HG03060 (cell line): Measurements from ENCODE around the gene UGT1A5.
"Not testable (repeated sequence)": the region's sequence is repeated elsewhere in the genome, so short reads cannot be mapped to it uniquely, and the experiment has no call there.

Source experiments
- ATAC-seq: cut with Tn5 transposase; IDR thresholded peaks from one replicate; pipeline ENCODE4 v1.9.1; 2021; ENCODE audit warnings: low read depth, moderate number of reproducible peaks; ENCODE audit not compliant: unreplicated experiment

The UGT1A5 gene

DNA sequence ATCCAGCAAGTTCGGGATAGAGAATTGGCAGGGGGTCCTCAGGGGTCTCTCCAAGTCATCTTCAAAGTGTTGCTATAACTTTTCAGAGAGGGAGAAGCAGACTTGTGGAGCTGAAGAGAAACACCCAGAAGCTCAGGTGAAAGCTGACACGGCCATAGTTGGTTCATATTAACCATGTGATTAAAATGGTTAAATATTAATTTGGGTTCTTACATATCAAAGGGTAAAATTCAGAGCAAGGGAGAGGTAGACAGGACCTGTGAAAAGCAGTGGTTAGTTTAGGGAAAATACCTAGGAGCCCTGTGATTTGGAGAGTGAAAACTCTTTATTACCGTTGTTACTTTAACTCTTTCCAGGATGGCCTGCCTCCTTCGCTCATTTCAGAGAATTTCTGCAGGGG lies 20.1 kb upstream of the UGT1A5 start, which contains the start of gene UGT1A6:
Gene UGT1A6 (plus strand): TSS at position 243 of the 400 bp plus-strand sequence. CDS start 115 bp downstream, at position 358.
- no peak for ATAC-seq

DNA sequence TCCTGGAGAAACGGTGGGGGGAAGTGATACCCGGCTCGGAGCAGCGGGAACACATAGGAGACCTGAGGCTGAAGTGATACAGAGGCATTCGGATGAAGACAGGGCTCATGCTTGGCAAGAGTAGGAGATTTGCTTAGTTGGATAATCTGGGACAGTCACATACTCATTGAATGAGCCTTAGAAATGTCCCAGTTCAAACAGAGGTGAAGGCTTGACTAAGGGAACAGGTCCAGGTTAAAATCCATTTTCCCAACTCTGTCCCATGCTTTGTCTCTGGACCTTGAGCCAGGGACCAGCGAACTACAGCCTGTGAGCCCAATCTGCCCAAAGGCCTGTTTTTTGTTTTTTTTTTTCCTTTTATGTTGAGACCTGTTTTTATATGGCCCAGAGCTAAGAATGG lies 18.7 kb upstream of the UGT1A5 start:
- ATAC-seq, result no peak

DNA sequence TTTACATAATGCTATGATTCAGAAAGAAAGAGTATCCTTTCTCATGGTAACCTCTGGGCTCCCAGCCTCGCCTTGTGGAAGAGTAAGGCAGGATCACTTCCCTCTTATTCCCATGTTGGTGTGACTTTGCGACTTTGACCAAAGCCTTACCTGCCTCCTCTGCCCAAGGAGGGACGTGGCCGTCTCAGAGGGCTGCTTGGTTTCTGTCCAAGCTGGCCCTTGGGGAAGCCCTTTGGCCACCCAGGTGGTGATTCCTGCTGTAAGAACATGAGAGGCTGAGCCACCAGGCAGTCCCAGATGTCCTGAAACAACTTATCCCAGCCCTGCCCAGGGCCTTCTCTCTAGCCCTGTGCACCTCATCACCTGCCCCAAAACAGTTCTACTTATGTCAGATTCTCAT lies 14.0 kb upstream of the UGT1A5 start:
- ATAC-seq, result no peak

DNA sequence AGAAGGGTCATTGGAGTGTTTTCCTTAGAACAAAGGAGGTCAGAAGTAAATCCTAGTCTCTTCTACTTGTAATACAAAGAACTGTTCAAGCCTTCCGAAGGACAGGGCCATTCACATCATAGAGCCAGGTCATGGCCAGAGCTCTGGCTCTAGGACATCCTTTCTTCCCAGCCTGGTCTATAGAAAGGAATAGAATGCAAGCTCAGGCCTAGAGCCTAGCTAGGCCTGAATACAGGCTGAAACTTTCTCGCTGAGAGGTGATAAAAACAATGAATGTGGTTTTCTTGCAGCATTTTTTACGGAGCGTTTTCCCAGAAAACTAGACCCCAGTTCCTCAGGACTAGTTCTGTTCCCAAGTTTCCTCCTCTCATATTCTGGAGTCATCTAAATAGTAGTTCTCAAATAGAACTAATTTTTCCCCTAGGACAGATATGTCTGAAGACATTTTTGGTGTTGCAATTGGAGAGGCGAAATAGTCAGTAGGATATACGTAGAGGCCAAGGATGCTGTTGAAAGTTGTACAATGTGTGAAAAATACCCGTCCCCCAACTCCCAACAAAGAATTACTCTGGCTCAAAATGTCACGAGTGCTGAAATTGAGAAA lies 13.2 kb upstream of the UGT1A5 start:
- no peak for ATAC-seq

DNA sequence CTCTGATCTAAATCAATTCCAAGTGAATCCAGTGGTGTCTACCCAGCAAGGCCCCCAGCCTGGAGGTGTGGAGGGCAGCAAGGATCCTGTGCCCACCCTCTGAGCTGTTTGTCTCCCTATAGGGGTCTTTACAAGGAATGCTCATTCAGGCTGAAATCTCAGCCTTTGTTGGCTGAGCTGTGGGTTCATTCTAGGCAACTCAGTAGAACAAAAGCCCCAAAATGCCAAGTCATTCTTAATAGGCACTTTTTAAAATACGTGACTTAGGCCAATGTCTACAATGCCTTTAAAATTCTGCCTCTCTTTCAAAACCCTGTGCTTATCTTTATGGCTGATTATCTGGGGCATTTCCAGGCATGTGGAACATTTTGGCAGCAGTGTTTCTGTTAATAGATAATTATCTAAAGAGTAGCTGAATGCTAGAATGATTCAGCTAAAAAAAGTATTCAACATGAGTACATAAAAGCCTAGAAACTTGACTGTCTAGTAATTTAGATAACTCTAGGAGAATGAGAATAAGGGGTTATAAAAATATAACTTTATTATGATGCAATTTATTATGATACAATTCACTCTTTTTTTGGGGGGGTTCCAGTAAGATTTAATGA lies 12.6 kb upstream of the UGT1A5 start:
- no peak for ATAC-seq

DNA sequence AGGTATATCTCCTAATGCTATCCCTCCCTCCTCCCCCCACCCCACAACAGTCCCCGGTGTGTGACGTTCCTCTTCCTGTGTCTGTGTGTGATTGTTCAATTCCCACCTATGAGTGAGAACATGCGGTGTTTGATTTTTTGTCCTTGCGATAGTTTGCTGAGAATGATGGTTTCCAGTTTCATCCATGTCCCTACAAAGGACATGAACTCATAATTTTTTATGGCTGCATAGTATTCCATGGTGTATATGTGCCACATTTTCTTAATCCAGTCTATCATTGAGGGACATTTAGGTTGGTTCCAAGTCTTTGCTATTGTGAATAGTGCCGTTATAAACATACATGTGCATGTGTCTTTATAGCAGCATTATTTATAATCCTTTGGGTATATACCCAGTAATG lies 11.9 kb upstream of the UGT1A5 start:
- ATAC-seq, result not testable (repeated sequence)

DNA sequence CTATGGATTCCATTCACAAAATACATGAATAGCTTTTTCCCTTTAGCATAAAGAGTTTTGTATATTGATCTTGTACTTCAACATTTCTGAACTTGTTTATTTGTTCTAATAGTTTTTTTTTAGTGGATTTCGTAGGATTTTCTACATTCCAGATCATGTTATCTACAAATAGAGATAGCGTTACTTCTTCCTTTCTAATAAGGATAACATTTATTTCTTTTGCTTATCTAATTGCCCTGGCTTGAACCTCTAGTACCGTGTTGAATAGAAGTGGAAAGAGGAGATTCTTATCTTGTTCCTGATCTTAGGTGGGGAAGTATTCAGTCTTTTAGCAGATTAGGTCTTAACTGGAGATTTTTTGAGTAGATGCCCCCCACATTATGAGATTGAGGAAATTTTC lies 10.5 kb upstream of the UGT1A5 start:
- ATAC-seq, result no peak

DNA sequence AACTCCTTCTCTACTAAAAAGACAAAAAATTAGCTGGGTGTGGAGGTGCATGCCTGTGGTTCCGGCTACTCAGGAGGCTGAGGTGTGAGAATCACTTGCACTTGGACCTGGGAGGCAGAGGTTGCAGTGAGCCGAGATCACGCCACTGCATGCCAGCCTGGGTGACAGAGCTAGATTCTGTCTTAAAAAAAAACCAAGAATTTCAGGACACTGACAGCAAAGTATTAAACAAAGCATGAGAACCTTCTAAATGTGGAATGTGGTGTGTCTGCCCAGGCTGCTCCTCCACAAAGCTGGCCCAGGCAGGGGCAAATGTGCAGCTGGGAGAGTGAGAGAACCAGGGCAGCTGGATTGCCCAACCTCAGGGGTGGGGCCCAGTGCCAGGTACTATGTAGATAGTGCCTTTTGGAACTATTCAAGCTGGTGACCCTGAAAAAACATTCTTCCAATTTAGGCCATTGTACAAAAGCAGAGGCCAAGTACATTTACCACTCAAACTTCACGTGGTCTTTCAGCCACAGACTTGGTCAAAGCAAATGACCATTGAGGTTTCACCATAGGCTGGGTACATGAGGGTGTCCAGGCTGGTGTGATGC lies 6.7 kb upstream of the UGT1A5 start:
- ATAC-seq, result no peak

DNA sequence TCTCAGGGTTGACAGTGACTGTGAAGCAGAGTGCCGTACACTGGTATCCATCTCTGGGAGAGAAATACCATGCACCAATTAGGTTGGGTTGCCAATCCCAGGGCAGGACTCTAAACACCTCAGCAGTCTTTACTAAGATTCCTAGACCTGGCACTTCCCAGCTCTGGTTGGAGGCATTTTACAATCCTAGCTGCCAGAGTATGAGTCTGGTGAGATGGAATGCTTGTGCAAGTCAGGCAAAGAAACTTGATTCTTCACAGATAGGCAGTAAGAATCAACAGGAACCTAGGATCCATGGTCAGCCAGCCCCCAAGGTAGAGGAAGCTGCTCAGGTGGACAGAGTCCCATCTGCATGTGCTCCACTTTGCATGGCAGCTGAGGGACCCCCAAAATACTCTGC lies 6.0 kb upstream of the UGT1A5 start:
- no peak for ATAC-seq

DNA sequence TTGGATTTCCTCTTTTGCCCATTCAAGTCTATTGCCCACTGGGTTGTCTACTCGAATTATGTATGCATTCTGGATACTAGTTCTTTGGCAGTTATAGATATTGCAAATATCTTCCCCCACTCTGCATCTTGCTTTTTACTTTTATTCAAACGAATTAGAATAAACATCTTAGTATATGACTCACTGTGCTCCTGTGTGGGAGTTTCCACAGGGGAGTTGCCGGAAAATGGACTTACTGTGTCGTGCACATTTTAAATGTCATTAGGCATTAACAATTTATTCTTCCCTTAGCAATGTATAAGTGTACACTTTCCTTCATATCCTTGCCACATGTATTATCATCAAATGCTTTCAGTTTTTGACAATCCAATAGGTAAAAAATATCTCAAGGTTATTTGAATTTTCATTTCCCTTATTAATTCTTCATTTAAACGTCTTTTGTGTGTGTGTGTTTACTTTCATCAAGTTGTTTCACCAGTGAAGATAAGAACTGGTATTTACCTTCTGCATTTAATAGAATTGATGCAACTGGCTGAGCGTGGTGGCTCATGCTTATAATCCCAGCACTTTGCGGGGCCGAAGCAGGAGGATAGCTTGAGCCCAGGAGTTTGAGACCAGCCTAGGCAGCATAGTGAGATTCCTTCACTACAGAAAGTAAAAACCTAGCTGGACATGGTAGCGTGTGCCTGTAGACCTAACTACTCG lies 4.6 kb upstream of the UGT1A5 start:
- ATAC-seq, result no peak

DNA sequence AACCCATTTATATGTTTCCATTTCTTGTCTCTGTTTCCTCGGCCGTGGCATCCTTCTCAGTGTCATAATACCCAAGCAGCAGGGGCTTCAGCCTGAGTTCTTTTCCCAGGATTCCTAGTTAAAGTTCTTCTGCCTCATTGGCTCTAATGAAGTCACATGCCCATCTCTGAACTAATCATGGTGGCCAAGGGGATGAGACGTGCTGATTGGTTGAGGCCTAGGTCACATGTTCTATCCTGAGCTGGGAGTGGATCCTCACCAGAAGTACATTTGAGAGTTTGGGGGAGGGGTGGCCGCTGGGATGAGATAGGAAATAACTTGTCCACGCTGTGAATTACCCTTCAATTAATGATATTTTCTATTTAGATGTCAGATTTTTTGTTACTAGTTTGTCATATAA lies 3.8 kb upstream of the UGT1A5 start:
- no peak for ATAC-seq

DNA sequence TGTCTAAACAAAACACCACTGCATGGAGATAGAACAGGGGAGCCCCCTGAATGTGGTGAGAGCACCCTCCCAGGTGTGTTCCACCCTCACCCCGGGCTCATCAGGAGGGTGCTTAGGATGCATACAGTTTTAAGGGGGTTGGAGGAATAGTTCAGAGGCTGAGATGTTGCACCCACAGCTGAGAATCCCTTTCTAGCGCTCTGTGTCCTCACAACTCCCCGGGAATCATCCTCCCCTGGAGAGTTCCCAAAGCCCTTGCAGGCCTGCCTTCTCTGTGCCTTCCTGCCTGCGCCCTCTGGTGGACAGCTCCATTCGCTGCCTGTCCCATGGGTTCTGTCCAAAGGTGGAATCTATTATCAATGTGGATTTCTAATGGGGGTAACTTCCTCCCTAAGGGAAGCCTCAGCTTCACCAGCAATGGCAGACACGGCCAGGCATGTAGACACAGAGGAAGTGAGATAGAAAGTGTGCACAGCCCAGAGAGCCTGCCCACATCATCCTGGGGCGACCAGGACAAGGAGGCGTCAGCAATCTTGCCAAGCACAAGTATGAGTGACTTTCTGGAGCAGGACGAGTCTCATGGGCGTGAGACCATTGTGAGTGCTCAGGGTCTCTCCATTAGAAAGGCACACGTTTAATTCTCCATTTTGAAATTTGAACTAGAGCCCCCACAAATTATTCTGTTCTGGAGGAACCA lies 1.2 kb upstream of the UGT1A5 start:
- ATAC-seq, result no peak

DNA sequence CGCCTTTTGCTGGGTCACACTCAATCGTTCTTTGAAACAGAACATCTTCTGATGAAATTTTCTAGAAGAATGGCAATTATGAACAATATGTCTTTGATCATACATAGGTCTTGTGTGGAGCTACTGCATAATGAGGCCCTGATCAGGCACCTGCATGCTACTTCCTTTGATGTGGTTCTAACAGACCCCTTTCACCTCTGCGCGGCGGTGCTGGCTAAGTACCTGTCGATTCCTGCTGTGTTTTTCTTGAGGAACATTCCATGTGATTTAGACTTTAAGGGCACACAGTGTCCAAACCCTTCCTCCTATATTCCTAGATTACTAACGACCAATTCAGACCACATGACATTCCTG lies 532 bp downstream of the UGT1A5 start:
- no peak for ATAC-seq

DNA sequence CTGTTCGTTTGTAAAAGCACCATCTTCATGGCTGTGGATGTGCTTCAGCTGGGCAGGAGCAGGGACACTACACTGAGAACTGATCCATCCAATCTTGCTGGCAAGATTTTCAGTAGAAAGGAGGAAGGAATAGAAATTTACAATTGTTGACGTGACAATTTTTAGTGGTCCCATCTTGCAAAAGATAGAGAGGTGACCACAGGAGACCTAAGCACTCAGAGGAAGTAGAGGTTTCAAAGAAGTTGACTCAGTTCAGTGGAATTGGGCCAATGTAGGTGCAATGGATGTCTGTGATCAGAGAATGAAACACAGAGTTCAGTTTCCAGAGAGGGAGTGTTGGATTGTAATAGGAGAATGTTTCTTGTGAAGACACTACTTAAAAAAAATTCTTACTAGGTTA lies 1.4 kb downstream of the UGT1A5 start:
- ATAC-seq, result no peak

DNA sequence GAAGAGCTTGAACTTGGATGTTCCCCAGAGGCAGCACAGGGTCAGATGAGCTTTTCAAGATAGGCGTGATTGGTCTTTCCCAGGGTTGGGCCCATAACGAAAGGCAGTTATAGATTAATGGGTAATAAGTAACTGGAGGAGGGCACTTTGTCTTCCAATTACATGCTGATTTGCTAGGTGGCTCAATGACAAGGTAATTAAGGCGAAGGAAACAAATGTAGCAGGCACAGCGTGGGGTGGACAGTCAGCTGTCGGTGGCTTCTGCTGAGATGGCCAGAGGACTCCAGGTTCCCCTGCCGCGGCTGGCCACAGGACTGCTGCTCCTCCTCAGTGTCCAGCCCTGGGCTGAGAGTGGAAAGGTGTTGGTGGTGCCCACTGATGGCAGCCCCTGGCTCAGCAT lies 5.8 kb downstream of the UGT1A5 start, which contains the start of gene UGT1A4:
Gene UGT1A4 (plus strand): TSS at position 185 of the 400 bp plus-strand sequence. CDS start 85 bp downstream, at position 270.
- ATAC-seq, result no peak

DNA sequence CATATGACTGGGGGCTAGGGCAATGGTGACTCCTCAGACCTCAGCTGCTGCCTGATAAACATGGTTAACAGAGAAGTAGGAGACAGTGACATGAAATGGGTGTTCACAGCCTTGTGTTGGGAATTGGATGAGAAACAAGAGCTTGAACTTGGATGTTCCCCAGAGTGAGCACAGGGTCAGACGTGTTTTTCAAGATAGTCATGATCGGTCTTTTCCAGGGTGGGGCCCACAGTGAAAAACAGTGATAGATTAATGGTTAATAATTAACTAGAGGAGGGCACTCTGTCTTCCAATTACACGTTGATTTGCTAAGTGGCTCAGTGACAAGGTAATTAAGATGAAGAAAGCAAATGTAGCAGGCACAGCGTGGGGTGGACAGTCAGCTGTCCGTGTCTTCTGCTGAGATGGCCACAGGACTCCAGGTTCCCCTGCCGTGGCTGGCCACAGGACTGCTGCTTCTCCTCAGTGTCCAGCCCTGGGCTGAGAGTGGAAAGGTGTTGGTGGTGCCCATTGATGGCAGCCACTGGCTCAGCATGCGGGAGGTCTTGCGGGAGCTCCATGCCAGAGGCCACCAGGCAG lies 16.1 kb downstream of the UGT1A5 start, which contains the start of gene UGT1A3:
Gene UGT1A3 (plus strand): TSS at position 320 of the 579 bp plus-strand sequence. CDS start 85 bp downstream, at position 405.
- ATAC-seq, result no peak

DNA sequence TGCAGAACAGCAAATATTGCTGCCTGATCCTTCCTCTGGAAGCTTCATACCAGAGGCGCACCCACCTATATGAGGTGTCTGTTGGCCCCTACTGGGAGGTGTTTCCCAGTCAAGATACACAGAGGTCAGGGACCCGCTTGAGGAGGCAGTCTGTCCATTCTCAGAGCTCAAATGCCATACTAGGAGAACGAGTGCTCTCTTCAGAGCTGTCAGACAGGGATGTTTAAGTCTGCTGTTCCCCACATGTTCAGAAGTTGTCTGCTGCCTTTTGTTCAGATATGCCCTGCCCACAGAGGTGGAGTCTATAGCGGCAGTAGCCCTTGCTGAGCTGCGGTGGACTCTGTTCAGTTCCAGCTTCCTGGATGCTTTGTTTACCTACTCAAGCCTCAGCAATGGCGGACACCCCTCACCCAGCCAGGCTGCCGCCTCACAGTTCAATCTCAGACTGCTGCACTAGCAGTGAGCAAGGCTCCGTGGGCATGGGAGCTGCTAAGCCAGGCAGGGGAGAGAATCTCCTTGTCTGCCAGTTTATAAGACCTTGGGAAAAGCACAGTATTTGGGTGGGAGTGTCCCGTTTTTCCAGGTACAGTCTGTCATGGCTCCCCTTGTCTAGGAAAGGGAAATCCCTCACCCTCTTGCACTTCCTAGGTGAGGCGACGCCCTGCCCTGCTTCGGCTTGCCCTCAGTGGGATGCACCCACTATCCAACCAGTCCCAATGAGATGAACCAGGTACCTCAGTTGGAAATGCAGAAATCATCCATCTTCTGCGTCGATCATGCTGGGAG lies 24.4 kb downstream of the UGT1A5 start:
- ATAC-seq, result not testable (repeated sequence)

DNA sequence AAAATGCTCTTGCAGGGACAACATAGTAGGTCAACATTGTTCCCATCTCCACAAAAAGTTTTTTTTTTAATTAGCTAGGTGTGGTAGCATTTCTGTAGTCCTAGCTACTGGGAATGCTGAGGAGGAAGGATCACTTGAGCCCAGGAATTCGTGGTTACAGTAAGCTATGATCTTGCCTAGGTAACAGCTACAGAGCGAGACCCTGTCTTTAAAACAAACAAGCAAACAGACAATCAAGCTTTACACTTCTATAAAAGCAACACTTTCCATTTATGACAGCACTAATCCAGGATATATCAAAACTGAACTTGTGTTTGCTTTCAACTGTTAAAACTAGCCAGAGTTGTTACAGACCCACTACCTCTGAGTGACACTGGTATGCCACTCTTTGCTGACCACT lies 28.2 kb downstream of the UGT1A5 start:
- ATAC-seq, result no peak

DNA sequence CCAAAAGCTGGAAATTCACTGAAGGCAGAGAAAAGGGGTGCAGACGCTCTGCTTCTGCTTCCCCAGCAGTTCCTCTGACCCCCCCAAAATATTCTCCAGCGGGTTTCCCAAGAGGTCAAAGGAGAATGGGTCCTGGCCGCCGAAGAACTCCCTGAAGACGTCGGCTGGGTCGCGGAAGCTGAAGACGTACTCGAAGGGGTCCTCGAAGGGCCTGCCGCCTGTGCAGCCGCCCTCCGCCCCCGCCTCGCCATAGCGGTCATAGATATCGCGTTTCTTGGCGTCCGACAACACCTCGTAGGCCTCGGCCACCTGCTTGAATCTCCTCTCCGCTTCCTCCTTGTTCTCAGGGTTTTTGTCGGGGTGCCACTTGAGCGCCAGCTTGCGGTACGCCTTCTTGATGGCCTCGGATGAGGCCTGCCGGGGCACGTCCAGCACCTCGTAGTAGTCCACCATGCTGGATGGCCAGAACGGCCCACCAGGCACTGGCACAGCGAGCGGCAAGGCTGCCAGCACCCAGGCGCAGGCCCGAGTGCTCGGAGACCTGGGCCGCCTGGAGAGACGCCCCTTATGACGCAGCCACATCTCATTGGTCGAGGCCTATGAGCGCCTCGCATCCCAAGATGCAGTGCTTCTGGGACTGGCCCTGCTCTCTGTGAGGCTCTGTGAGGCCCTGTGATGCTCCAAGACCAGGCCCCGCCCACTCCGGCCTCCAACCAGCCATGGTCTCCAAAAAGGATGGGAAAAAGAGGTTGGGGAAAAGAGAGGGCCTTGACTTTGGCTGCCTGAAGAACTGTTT lies 31.0 kb downstream of the UGT1A5 start:
- ATAC-seq, result no peak
